Measurements from ENCODE around the gene CDIP1. TPM values are rescaled to one million over a fixed set of nuclear protein-coding genes. Genes with fewer than 3 reads are reported as not detected.

Gene CDIP1
- total RNA-seq, 1 experiment from 2014 or later, result 49.7 TPM

DNA sequence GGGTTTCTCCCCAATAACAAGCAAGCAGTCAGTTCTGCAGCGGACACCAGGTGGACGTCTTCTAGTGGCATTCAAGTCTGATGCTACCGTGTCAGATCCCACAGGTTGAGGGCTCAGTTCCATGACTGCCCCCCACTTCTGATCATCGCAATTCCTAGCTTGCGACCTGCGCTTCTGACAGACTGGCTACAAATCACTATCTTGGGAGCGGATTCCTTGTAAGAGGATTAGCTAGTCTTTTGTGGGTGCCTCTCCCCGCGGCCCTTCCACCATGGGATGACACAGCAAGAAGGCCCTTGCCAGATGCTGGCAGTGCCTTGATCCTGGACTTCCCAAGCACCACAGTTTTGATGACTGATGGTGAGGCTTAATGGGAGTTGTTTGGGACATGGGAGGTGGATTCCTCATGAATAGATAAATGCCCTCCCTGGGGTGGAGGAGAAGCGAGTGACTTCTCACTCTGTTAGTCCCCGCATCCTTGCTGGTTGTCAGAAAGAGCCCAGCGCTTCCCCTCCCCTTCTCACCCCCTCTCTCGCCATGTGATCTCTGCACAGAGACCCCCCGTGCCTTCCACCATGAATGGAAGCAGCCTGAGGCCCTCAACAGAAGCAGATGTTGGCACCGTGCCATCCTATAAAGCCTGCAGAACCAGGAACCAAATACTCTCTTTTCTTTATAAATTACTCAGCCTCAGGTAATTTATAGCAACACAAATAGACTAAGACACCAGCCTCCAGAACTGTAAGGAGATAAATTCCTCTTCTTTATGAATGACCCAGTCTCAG lies 19.1 kb downstream of the CDIP1 start:
- no peak overlapping the region for H3K9ac ChIP-seq (ENCODE audit: extremely low read depth, insufficient read length, low read length)
- no peak overlapping the region; the same call in 1 of the 2 replicates for H3K14ac ChIP-seq (ENCODE audit: insufficient read depth, low read length)
- H2AK5ac ChIP-seq (ENCODE audit: insufficient read length, low read length), result no peak overlapping the region
- no peaks in the 10 kb centered on the region for H3K79me1 ChIP-seq (ENCODE audit: insufficient read depth, low read depth, low read length, poor library complexity, severe bottlenecking)
- H2BK12ac ChIP-seq (ENCODE audit: insufficient read length, low read depth, low read length), result no peak overlapping the region
- no peak overlapping the region for H3K4me3 Mint-ChIP-seq
- H3K36me3 Mint-ChIP-seq (ENCODE audit: insufficient read depth in 1 of 3, low read depth in 3 of 3), result peaks cover 0 to 4% (median 0%) of the 10 kb centered on the region in 3 experiments; a peak in 3 of 7 replicates
- no peak overlapping the region for H4K91ac ChIP-seq (ENCODE audit: insufficient read length, low read depth, low read length)
- no peak overlapping the region for H3K18ac ChIP-seq (ENCODE audit: insufficient read length, low read depth, low read length)
- no peak overlapping the region for H4K5ac ChIP-seq (ENCODE audit: insufficient read length, low read depth, low read length)
- H4K20me1 ChIP-seq (ENCODE audit: control insufficient read depth, insufficient read depth, insufficient read length), result no peaks in the 10 kb centered on the region
- H3K56ac ChIP-seq (ENCODE audit: insufficient read length, low read depth, low read length), result no peak overlapping the region
- no peak overlapping the region for H2BK120ac ChIP-seq (ENCODE audit: low read depth, low read length, poor library complexity, severe bottlenecking)
- DNase-seq, result no peak
- no peaks in the 10 kb centered on the region for H3K9me3 ChIP-seq (ENCODE audit: control insufficient read depth, low read depth, low read length)
- H2BK20ac ChIP-seq (ENCODE audit: low read depth, low read length, poor library complexity, severe bottlenecking), result no peak overlapping the region
- H3K23ac ChIP-seq (ENCODE audit: insufficient read length, low read depth, low read length), result no peak overlapping the region
- no peak overlapping the region for H3K27ac ChIP-seq (ENCODE audit: insufficient read length, low read depth, low read length)
- 0 out of 2 replicates have a peak, but pooled peaks cover 2% of the 10 kb centered on the region for H3K79me2 ChIP-seq (ENCODE audit: insufficient read depth, low read length)
- H2AFZ ChIP-seq (ENCODE audit: low read length), result no peak overlapping the region
- no peak overlapping the region for H3K4me2 ChIP-seq (ENCODE audit: insufficient read depth, insufficient read length, low read length)
- TF ChIP-seq, protein P1, sequence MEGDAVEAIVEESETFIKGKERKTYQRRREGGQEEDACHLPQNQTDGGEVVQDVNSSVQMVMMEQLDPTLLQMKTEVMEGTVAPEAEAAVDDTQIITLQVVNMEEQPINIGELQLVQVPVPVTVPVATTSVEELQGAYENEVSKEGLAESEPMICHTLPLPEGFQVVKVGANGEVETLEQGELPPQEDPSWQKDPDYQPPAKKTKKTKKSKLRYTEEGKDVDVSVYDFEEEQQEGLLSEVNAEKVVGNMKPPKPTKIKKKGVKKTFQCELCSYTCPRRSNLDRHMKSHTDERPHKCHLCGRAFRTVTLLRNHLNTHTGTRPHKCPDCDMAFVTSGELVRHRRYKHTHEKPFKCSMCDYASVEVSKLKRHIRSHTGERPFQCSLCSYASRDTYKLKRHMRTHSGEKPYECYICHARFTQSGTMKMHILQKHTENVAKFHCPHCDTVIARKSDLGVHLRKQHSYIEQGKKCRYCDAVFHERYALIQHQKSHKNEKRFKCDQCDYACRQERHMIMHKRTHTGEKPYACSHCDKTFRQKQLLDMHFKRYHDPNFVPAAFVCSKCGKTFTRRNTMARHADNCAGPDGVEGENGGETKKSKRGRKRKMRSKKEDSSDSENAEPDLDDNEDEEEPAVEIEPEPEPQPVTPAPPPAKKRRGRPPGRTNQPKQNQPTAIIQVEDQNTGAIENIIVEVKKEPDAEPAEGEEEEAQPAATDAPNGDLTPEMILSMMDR (conservative IDR thresholded peaks at IDR 0.05), result no peak
- no peaks in the 10 kb centered on the region for H3K27me3 ChIP-seq (ENCODE audit: insufficient read depth, low read length)
- H3K4me1 Mint-ChIP-seq, result peaks cover 33 to 56% of the 10 kb centered on the region in 2 experiments
- peak overlapping the region; percentile 14 to 66 (median 54); a peak in 4 of 7 replicates for H3K27ac Mint-ChIP-seq
- 0 out of 2 replicates have a peak, but pooled peaks cover 3% of the 10 kb centered on the region for H3K4me1 ChIP-seq (ENCODE audit: insufficient read depth, low read length)
- H3K4ac ChIP-seq (ENCODE audit: low read depth, low read length), result no peak overlapping the region
- no peak overlapping the region for H2BK5ac ChIP-seq (ENCODE audit: insufficient read length, low read length)
- H3T11ph ChIP-seq (ENCODE audit: low read length), result no peak overlapping the region
- H2BK15ac ChIP-seq (ENCODE audit: low read depth, low read length), result no peak overlapping the region
- no CpG with 5 or more reads among the region's 15 CpGs for WGBS (ENCODE audit: extremely low coverage, insufficient read length, low lambda C conversion rate)
- H3K27me3 Mint-ChIP-seq (ENCODE audit: low read depth), result peaks cover 2% of the 10 kb centered on the region; the same call in 1 of the 2 replicates
- no peaks in the 10 kb centered on the region for H3K9me3 Mint-ChIP-seq
- no peak overlapping the region for H4K8ac ChIP-seq (replicated peaks; ENCODE audit: insufficient read length, low read depth, low read length)
- no peaks in the 10 kb centered on the region for H3K23me2 ChIP-seq (ENCODE audit: insufficient read length, low read depth, low read length, poor library complexity, severe bottlenecking)
